PFSK-1 (cell line): Measurements from ENCODE around the gene ABHD3.

Experiments
- FOXP2 ChIP-seq: optimal IDR thresholded peaks from 2 replicates; pipeline ENCODE3; 2011; ENCODE audit warnings: borderline replicate concordance, control low read depth, inconsistent platforms; ENCODE audit not compliant: insufficient read depth; ENCODE audit errors: extremely low read length, extremely low read depth
- POLR2AphosphoS5 ChIP-seq: IDR thresholded peaks from 2 replicates; pipeline ENCODE4 v1.6.1; 2012; ENCODE audit warnings: low read depth, mild to moderate bottlenecking, control low read depth, low read length, moderate library complexity
- SIN3A ChIP-seq: IDR thresholded peaks from 2 replicates; pipeline ENCODE4 v1.6.1; 2012; ENCODE audit warnings: mild to moderate bottlenecking, low read length, moderate library complexity, borderline replicate concordance; ENCODE audit not compliant: insufficient read depth
- TAF1 ChIP-seq: IDR thresholded peaks from 2 replicates; pipeline ENCODE4 v1.6.1; 2012; ENCODE audit warnings: low read length, control low read depth, borderline replicate concordance; ENCODE audit not compliant: insufficient read depth
- TF ChIP-seq, protein P1 (sequence below), 2 experiments: IDR thresholded peaks; 2 replicates each; pipeline versions ENCODE4 v1.6.1 to v1.8.0; 2011 to 2012; ENCODE audit warnings: low read depth in 2 of 2, low read length in 2 of 2, control low read depth in 1 of 2, inconsistent platforms in 1 of 2, mild to moderate bottlenecking in 1 of 2, moderate library complexity in 1 of 2; ENCODE audit not compliant: insufficient read depth in 1 of 2

DNA sequence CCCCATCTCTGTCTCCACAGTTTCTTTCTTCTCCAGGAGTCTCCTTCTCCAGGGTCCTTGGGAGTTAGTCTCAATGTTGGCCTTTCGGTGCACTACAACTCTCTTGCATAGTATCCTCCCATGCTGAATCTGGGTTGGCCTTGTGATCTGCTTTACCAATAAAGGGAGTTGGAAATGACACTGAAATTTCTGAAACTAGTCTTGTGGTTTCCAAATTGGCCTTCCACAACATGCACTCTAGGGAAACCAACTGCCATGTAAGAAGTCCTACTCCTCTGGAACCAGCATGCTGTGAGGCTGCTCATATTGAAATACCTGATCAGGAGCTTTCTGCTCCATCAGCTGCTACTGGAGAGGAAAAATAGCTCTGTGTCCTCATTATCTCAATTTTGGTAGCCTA is 9.9 kb upstream of the ABHD3 start:
- no peak for TF ChIP-seq POLR2AphosphoS5
- TF ChIP-seq, protein P1, sequence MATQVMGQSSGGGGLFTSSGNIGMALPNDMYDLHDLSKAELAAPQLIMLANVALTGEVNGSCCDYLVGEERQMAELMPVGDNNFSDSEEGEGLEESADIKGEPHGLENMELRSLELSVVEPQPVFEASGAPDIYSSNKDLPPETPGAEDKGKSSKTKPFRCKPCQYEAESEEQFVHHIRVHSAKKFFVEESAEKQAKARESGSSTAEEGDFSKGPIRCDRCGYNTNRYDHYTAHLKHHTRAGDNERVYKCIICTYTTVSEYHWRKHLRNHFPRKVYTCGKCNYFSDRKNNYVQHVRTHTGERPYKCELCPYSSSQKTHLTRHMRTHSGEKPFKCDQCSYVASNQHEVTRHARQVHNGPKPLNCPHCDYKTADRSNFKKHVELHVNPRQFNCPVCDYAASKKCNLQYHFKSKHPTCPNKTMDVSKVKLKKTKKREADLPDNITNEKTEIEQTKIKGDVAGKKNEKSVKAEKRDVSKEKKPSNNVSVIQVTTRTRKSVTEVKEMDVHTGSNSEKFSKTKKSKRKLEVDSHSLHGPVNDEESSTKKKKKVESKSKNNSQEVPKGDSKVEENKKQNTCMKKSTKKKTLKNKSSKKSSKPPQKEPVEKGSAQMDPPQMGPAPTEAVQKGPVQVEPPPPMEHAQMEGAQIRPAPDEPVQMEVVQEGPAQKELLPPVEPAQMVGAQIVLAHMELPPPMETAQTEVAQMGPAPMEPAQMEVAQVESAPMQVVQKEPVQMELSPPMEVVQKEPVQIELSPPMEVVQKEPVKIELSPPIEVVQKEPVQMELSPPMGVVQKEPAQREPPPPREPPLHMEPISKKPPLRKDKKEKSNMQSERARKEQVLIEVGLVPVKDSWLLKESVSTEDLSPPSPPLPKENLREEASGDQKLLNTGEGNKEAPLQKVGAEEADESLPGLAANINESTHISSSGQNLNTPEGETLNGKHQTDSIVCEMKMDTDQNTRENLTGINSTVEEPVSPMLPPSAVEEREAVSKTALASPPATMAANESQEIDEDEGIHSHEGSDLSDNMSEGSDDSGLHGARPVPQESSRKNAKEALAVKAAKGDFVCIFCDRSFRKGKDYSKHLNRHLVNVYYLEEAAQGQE (IDR thresholded peaks at IDR 0.05; ENCODE audit: insufficient read depth in 1 of 2, low read depth in 2 of 2, low read length in 2 of 2): no peak
- TF ChIP-seq TAF1: no peak
- no peak for TF ChIP-seq SIN3A
- TF ChIP-seq FOXP2: no peak
